ENCODE results near the gene NUP58. TPM values are rescaled to one million over a fixed set of nuclear protein-coding genes. Genes with fewer than 3 reads are reported as not detected.

Gene NUP58
- total and polyA plus RNA-seq, 9 of the 15 experiments (the other 6 are each of a cell fraction or from before 2014, with no cell fraction given), result 12.5 to 98.0 (median 42.6) TPM

DNA sequence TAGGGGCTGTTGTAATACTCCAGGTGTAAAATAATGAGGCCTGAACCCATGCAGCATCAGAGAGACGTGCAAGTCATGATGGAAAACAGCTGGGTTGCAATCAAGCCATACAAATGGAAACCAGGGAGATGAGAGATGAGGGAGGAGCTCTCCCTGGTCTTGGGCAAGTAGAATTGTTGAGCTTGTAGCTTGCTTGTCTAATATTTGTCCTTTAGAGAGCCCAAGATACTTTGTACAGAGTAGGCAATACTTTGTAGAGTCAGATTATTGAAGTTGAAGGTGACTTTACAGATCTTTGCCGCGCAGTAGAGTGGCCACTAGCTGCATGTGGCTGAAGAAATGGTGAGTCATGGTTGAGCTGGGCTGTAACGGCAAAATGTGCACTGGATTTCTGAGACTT, 78.7 kb downstream of the NUP58 start (continued):
- TF ChIP-seq, protein P1, sequence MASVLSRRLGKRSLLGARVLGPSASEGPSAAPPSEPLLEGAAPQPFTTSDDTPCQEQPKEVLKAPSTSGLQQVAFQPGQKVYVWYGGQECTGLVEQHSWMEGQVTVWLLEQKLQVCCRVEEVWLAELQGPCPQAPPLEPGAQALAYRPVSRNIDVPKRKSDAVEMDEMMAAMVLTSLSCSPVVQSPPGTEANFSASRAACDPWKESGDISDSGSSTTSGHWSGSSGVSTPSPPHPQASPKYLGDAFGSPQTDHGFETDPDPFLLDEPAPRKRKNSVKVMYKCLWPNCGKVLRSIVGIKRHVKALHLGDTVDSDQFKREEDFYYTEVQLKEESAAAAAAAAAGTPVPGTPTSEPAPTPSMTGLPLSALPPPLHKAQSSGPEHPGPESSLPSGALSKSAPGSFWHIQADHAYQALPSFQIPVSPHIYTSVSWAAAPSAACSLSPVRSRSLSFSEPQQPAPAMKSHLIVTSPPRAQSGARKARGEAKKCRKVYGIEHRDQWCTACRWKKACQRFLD (CRISPR knock-in tag; IDR thresholded peaks at IDR 0.05), result peak; percentile 83; the same call in 1 of the 2 replicates
- TF ChIP-seq MITF (IDR thresholded peaks at IDR 0.05) (no peak), L3MBTL2 (IDR thresholded peaks at IDR 0.05) (peak; percentile 92), YY1 (IDR thresholded peaks at IDR 0.05; ENCODE audit: borderline replicate concordance in 1 of 3, control insufficient read depth in 1 of 3, extremely low read depth in 1 of 3, insufficient read depth in 3 of 3, insufficient read length in 1 of 3, insufficient replicate concordance in 2 of 3, low read depth in 1 of 3, low read length in 2 of 3) (peak in 1 of 3 experiments; percentile 52), EP400 (IDR thresholded peaks at IDR 0.05) (peak; percentile 71), CBFA2T3 (IDR thresholded peaks at IDR 0.05) (0 out of 2 replicates have a peak, but pooled peaks have one; percentile 29), MNT (conservative IDR thresholded peaks at IDR 0.05) (peak in 1 of 2 experiments; percentile 47; a peak in 2 of 4 replicates)
- TF ChIP-seq, protein P2, sequence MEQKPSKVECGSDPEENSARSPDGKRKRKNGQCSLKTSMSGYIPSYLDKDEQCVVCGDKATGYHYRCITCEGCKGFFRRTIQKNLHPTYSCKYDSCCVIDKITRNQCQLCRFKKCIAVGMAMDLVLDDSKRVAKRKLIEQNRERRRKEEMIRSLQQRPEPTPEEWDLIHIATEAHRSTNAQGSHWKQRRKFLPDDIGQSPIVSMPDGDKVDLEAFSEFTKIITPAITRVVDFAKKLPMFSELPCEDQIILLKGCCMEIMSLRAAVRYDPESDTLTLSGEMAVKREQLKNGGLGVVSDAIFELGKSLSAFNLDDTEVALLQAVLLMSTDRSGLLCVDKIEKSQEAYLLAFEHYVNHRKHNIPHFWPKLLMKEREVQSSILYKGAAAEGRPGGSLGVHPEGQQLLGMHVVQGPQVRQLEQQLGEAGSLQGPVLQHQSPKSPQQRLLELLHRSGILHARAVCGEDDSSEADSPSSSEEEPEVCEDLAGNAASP (IDR thresholded peaks at IDR 0.05), result no peak
- TF ChIP-seq, protein P3, sequence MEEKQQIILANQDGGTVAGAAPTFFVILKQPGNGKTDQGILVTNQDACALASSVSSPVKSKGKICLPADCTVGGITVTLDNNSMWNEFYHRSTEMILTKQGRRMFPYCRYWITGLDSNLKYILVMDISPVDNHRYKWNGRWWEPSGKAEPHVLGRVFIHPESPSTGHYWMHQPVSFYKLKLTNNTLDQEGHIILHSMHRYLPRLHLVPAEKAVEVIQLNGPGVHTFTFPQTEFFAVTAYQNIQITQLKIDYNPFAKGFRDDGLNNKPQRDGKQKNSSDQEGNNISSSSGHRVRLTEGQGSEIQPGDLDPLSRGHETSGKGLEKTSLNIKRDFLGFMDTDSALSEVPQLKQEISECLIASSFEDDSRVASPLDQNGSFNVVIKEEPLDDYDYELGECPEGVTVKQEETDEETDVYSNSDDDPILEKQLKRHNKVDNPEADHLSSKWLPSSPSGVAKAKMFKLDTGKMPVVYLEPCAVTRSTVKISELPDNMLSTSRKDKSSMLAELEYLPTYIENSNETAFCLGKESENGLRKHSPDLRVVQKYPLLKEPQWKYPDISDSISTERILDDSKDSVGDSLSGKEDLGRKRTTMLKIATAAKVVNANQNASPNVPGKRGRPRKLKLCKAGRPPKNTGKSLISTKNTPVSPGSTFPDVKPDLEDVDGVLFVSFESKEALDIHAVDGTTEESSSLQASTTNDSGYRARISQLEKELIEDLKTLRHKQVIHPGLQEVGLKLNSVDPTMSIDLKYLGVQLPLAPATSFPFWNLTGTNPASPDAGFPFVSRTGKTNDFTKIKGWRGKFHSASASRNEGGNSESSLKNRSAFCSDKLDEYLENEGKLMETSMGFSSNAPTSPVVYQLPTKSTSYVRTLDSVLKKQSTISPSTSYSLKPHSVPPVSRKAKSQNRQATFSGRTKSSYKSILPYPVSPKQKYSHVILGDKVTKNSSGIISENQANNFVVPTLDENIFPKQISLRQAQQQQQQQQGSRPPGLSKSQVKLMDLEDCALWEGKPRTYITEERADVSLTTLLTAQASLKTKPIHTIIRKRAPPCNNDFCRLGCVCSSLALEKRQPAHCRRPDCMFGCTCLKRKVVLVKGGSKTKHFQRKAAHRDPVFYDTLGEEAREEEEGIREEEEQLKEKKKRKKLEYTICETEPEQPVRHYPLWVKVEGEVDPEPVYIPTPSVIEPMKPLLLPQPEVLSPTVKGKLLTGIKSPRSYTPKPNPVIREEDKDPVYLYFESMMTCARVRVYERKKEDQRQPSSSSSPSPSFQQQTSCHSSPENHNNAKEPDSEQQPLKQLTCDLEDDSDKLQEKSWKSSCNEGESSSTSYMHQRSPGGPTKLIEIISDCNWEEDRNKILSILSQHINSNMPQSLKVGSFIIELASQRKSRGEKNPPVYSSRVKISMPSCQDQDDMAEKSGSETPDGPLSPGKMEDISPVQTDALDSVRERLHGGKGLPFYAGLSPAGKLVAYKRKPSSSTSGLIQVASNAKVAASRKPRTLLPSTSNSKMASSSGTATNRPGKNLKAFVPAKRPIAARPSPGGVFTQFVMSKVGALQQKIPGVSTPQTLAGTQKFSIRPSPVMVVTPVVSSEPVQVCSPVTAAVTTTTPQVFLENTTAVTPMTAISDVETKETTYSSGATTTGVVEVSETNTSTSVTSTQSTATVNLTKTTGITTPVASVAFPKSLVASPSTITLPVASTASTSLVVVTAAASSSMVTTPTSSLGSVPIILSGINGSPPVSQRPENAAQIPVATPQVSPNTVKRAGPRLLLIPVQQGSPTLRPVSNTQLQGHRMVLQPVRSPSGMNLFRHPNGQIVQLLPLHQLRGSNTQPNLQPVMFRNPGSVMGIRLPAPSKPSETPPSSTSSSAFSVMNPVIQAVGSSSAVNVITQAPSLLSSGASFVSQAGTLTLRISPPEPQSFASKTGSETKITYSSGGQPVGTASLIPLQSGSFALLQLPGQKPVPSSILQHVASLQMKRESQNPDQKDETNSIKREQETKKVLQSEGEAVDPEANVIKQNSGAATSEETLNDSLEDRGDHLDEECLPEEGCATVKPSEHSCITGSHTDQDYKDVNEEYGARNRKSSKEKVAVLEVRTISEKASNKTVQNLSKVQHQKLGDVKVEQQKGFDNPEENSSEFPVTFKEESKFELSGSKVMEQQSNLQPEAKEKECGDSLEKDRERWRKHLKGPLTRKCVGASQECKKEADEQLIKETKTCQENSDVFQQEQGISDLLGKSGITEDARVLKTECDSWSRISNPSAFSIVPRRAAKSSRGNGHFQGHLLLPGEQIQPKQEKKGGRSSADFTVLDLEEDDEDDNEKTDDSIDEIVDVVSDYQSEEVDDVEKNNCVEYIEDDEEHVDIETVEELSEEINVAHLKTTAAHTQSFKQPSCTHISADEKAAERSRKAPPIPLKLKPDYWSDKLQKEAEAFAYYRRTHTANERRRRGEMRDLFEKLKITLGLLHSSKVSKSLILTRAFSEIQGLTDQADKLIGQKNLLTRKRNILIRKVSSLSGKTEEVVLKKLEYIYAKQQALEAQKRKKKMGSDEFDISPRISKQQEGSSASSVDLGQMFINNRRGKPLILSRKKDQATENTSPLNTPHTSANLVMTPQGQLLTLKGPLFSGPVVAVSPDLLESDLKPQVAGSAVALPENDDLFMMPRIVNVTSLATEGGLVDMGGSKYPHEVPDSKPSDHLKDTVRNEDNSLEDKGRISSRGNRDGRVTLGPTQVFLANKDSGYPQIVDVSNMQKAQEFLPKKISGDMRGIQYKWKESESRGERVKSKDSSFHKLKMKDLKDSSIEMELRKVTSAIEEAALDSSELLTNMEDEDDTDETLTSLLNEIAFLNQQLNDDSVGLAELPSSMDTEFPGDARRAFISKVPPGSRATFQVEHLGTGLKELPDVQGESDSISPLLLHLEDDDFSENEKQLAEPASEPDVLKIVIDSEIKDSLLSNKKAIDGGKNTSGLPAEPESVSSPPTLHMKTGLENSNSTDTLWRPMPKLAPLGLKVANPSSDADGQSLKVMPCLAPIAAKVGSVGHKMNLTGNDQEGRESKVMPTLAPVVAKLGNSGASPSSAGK (IDR thresholded peaks at IDR 0.05), result peak; percentile 93
